DMS114 treated with DMSO at 0.1 percent for 48 hours (cell line): ENCODE results near the gene UBE2QL1.

Source experiments
- DNase-seq: peaks from one replicate; lab custom pipeline; 2025; ENCODE audit not compliant: unreplicated experiment; lab: John Stamatoyannopoulos, UW

The UBE2QL1 gene

GRCh38 chr5:6473284-6473683 is 24.6 kb downstream of the UBE2QL1 start:
- no peak for DNase-seq

GRCh38 chr5:6475626-6476312 is 27.1 kb downstream of the UBE2QL1 start:
- DNase-seq = no peak

- DNase-seq = no peak
Observed at GRCh38 chr5:6476313-6476661, 27.6 kb downstream of the UBE2QL1 start.

GRCh38 chr5:6478793-6479192 is 30.1 kb downstream of the UBE2QL1 start:
- DNase-seq = no peak

- DNase-seq = no peak
Observed at GRCh38 chr5:6480133-6481051, 31.7 kb downstream of the UBE2QL1 start.

GRCh38 chr5:6482735-6483134 is 34.1 kb downstream of the UBE2QL1 start:
- no peak for DNase-seq

- DNase-seq = no peak
Observed at GRCh38 chr5:6483880-6484382, 35.3 kb downstream of the UBE2QL1 start.

GRCh38 chr5:6484446-6484845 is 35.8 kb downstream of the UBE2QL1 start:
- no peak for DNase-seq

GRCh38 chr5:6484899-6485298 is 36.2 kb downstream of the UBE2QL1 start:
- DNase-seq = no peak

GRCh38 chr5:6485441-6485840 is 36.8 kb downstream of the UBE2QL1 start:
- DNase-seq = no peak

- DNase-seq = no peak
Observed at GRCh38 chr5:6486074-6486473, 37.4 kb downstream of the UBE2QL1 start.

GRCh38 chr5:6487081-6487480 is 38.4 kb downstream of the UBE2QL1 start:
- no peak for DNase-seq

- no peak for DNase-seq
Observed at GRCh38 chr5:6488021-6488420, 39.4 kb downstream of the UBE2QL1 start.

GRCh38 chr5:6489643-6490185 is 41.1 kb downstream of the UBE2QL1 start:
- DNase-seq = no peak

- DNase-seq = no peak
Observed at GRCh38 chr5:6490246-6490645, 41.6 kb downstream of the UBE2QL1 start.

- DNase-seq = no peak
Observed at GRCh38 chr5:6490693-6491092, 42.0 kb downstream of the UBE2QL1 start.

GRCh38 chr5:6491196-6491918 is 42.7 kb downstream of the UBE2QL1 start:
- DNase-seq = no peak

- no peak for DNase-seq
Observed at GRCh38 chr5:6491919-6492290, 43.2 kb downstream of the UBE2QL1 start.

GRCh38 chr5:6492934-6493333 is 44.3 kb downstream of the UBE2QL1 start:
- no peak for DNase-seq

GRCh38 chr5:6493681-6494454 is 45.2 kb downstream of the UBE2QL1 start:
- DNase-seq = no peak

GRCh38 chr5:6494939-6495338 is 46.3 kb downstream of the UBE2QL1 start:
- DNase-seq = no peak
